Lower lobe of right lung (tissue), 2 donors: ENCODE data around the gene QPRT. TPM values are rescaled to one million over a fixed set of nuclear protein-coding genes. Genes with fewer than 3 reads are reported as not detected.
"Not testable (repeated sequence)": the region's sequence is repeated elsewhere in the genome, so short reads cannot be mapped to it uniquely, and the experiment has no call there.

ENCODE experiments used
- ATAC-seq, 2 donors: fragments of 200-7000 bp; cut with Tn5 transposase; one replicate each; pipeline ENCODE4 v1.9.1; 2020 to 2022; ENCODE audit warnings: mild to moderate bottlenecking in 2 of 2, moderate library complexity in 2 of 2
- DNase-seq: peaks from one replicate; pipeline ENCODE4 v3.0.0-alpha.2; 2020
- H3K27ac ChIP-seq: fragments of 200-600 bp; one replicate; pipeline ENCODE4 v1.8.0; 2022
- H3K27me3 ChIP-seq: fragments of 200-600 bp; one replicate; pipeline ENCODE4 v1.8.0; 2022; ENCODE audit warnings: low read depth
- H3K36me3 ChIP-seq: fragments of 200-600 bp; one replicate; pipeline ENCODE4 v1.8.0; 2022; ENCODE audit warnings: mild to moderate bottlenecking
- H3K4me1 ChIP-seq: fragments of 200-600 bp; one replicate; pipeline ENCODE4 v1.8.0; 2022
- H3K4me3 ChIP-seq: fragments of 200-600 bp; one replicate; pipeline ENCODE4 v1.8.0; 2022; ENCODE audit warnings: mild to moderate bottlenecking
- H3K9me3 ChIP-seq: fragments of 200-600 bp; one replicate; pipeline ENCODE4 v1.8.0; 2022
- CTCF ChIP-seq: fragments of 200-600 bp; IDR thresholded peaks from one replicate; pipeline ENCODE4 v1.8.0; 2022; ENCODE audit warnings: antibody characterized with exemption, mild to moderate bottlenecking
- intact Hi-C: fragments of 100-400 bp; cut with DNase I; formaldehyde crosslinking; loops from one replicate; pipeline ENCODE4 v1.11.0; 2022
- total RNA-seq: library from RNA; stranded (reverse); fragmentation: NEBNext Ultra II Directional; extraction: Animal tissue kit (Norgen Biotek cat#: 25700); gene quantifications from one replicate; pipeline ENCODE4 v1.2.1, GENCODE V29; 2021
- donor health status: DM: no; HTN: yes; CAD: no; lungs with severe emphysema.

The QPRT gene
- total RNA-seq, 1 donor from 2014 or later: 11.0 TPM

DNA sequence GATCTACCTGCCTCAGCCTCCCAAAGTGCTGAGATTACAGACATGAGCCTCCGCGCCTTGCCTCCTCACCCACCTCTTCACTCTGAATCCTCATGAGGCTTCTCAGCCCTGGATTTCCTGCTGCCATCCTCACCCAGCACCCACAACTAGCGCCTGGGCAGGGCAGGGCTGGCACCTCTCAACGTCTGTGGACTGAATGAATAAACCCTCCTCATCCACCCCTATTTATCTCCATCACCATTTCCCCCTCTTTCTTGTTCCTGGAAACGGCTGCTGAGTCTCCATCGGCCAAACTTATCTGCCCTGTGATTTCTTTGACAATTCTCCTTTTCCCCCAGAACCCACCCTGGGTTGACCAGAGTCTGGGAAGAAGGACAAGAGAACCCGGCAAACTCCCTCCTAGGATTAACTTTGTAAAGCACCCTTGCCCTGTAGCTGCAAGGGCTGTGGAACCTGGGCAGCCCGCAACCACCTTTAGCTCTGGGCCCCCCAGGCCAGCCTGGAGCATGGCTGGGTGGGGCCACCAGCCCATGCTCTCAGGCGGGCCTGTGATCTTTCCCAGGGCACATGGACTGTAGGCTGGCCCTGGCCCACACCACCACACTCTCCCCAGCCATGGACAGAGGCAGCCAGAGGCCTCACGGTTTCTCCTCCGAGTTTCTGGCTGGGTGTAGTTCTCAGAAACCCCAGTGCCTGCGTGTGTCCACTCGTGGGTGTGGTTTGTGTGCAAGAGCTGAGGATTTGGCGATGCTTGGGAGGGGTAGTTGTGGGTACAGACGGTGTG, 13.5 kb upstream of the QPRT start:
- DNase-seq (no peak), ATAC-seq (peak in 1 of 2 donors; percentile 11)
- Histone ChIP-seq H3K36me3 (no peaks in the 10 kb centered on the region), H3K4me3 (peak overlapping the region; percentile 59), H3K9me3 (no peaks in the 10 kb centered on the region), H3K27me3 (no peaks in the 10 kb centered on the region), H3K4me1 (peaks cover 16% of the 10 kb centered on the region), H3K27ac (peak overlapping the region; percentile 41)
- intact Hi-C loops: no loop called here
- TF ChIP-seq CTCF: no peak

DNA sequence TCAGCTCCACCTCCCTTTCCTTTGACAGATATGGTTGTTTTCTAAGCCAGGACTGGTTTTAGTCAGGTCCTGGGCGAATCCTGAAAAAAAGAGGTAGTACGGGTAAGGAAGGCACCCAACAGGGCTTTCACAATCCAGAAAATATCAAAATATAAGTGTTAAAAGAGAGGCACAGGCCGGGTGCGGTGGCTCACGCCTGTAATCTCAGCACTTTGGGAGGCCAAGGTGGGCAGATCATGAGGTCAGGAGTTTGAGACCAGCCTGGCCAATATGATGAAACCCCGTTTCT, 11.7 kb upstream of the QPRT start:
- Histone ChIP-seq H3K27ac (peak overlapping the region; percentile 36), H3K4me1 (peaks cover 16% of the 10 kb centered on the region)
- H3K4me3 ChIP-seq, H3K9me3 ChIP-seq, ATAC-seq, H3K36me3 ChIP-seq, DNase-seq, H3K27me3 ChIP-seq, intact Hi-C loops: not testable (repeated sequence)

- H3K27me3 ChIP-seq: no peaks in the 10 kb centered on the region
- TF ChIP-seq CTCF: no peak
- DNase-seq (no peak), ATAC-seq (no peak)
- H3K4me3 ChIP-seq: no peak overlapping the region
- H3K27ac ChIP-seq: no peak overlapping the region
- intact Hi-C loops: no loop called here
- peaks cover 16% of the 10 kb centered on the region for H3K4me1 ChIP-seq
- no peaks in the 10 kb centered on the region for H3K9me3 ChIP-seq
- no peaks in the 10 kb centered on the region for H3K36me3 ChIP-seq
Observed at GRCh38 chr16:29667755-29668154, 11.2 kb upstream of the QPRT start.

DNA sequence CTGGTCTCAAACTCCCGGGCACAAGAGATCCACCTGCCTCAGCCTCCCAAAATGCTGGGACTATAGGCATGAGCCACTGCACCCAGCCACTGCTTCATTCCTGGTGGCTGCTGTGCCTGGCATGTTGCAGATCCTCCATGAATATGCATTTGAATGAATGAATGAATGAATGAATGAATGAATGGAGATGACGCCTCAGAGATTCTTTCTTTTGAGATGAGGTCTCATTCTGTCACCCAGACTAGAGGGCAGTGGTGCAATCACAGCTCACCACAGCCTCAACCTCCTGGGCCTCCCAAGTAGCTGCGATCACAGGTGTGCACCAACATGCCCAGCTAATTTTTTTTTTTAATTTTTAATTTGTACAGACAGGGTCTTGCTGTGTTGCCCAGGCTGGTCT, 10.7 kb upstream of the QPRT start:
- H3K27me3 ChIP-seq: no peaks in the 10 kb centered on the region
- H3K27ac ChIP-seq: no peak overlapping the region
- intact Hi-C loops: no loop called here
- no peak overlapping the region for H3K4me3 ChIP-seq
- H3K9me3 ChIP-seq: no peaks in the 10 kb centered on the region
- H3K4me1 ChIP-seq: peaks cover 16% of the 10 kb centered on the region
- ATAC-seq (no peak), DNase-seq (no peak)
- TF ChIP-seq CTCF: no peak
- H3K36me3 ChIP-seq: no peaks in the 10 kb centered on the region

DNA sequence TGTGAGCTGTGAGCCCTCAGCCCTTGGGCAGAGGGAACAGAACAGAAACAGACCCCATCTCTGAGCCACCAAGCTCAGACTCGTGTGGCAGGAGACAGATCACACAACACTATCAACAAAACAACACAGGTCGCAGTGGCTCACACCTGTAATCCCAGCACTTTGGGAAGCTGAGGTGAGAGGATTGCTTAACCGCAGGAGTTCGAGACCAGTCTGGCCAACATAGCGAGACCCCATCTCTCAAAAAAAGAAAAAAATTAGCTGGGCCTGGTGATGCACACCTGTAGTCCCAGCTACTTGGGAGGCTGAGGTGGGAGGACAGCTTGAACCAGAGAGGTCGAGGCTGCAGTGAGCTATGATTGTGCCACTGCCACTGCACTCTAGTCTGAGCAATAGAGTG, 5.5 kb upstream of the QPRT start:
- no peaks in the 10 kb centered on the region for H3K4me1 ChIP-seq
- no peak overlapping the region for H3K27ac ChIP-seq
- intact Hi-C loops: no loop called here
- H3K9me3 ChIP-seq: no peaks in the 10 kb centered on the region
- DNase-seq (no peak), ATAC-seq (no peak)
- H3K36me3 ChIP-seq: no peaks in the 10 kb centered on the region
- no peak overlapping the region for H3K4me3 ChIP-seq
- TF ChIP-seq CTCF: no peak
- H3K27me3 ChIP-seq: no peaks in the 10 kb centered on the region

GRCh38 chr16:29674188-29674587, 4.8 kb upstream of the QPRT start:
- Histone ChIP-seq H3K4me3 (no peak overlapping the region), H3K9me3 (no peaks in the 10 kb centered on the region), H3K27me3 (no peaks in the 10 kb centered on the region), H3K4me1 (no peaks in the 10 kb centered on the region), H3K27ac (no peak overlapping the region), H3K36me3 (no peaks in the 10 kb centered on the region)
- ATAC-seq (peak; percentile 37 to 54), DNase-seq (peak; percentile 61)
- TF ChIP-seq CTCF: no peak
- intact Hi-C loops: no loop called here
